Stomach (tissue), 4 donors: ENCODE data around the gene NCAPD3.

Experiments used
- EP300 ChIP-seq: sonication (generic); formaldehyde crosslinking; IDR thresholded peaks from one replicate; pipeline ENCODE4 v1.6.1; 2017; ENCODE audit warnings: antibody characterized with exemption
- POLR2A ChIP-seq, 4 donors: fragments of 450-650 bp; IDR thresholded peaks; one replicate each; pipeline ENCODE4 v1.6.1; 2016; ENCODE audit warnings: antibody characterized with exemption in 4 of 4, control low read depth in 2 of 4, mild to moderate bottlenecking in 1 of 4, moderate library complexity in 1 of 4
- POLR2AphosphoS5 ChIP-seq, 3 donors: sonication (generic); formaldehyde crosslinking; IDR thresholded peaks; one replicate each; pipeline ENCODE4 v1.6.1; 2016; ENCODE audit warnings: antibody characterized with exemption in 3 of 3
- TF ChIP-seq, protein P1 (sequence below), 7 experiments: fragments of 450-650 bp in 4 of 7; fragments of 200-600 bp in 3 of 7; sonication (generic) in 3 of 7; IDR thresholded peaks; one replicate each; pipeline ENCODE4 v1.5.1; 2016 to 2019; ENCODE audit warnings: antibody characterized with exemption in 7 of 7, control low read depth in 2 of 7, mild to moderate bottlenecking in 1 of 7

DNA sequence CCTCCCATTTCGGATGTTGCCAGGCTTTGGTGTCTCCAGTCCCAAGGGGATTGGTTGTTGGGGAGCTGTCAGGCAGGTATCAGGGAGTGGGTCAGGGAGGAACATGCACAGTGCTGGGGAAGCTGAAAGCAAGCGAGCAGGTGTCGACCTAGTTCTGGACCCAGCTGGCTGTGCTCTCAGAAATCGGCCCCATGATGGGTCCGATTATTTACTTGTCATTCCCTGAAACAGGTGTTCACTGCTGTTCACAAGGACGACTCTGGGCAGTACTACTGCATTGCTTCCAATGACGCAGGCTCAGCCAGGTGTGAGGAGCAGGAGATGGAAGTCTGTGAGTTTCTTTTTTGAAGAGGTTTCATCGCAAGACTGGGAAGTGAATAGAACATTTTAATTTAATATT lies 78.1 kb downstream of the NCAPD3 start:
- TF ChIP-seq POLR2AphosphoS5 (IDR thresholded peaks at IDR 0.05) (no peak), POLR2A (IDR thresholded peaks at IDR 0.05) (no peak), EP300 (no peak)
- TF ChIP-seq, protein P1, sequence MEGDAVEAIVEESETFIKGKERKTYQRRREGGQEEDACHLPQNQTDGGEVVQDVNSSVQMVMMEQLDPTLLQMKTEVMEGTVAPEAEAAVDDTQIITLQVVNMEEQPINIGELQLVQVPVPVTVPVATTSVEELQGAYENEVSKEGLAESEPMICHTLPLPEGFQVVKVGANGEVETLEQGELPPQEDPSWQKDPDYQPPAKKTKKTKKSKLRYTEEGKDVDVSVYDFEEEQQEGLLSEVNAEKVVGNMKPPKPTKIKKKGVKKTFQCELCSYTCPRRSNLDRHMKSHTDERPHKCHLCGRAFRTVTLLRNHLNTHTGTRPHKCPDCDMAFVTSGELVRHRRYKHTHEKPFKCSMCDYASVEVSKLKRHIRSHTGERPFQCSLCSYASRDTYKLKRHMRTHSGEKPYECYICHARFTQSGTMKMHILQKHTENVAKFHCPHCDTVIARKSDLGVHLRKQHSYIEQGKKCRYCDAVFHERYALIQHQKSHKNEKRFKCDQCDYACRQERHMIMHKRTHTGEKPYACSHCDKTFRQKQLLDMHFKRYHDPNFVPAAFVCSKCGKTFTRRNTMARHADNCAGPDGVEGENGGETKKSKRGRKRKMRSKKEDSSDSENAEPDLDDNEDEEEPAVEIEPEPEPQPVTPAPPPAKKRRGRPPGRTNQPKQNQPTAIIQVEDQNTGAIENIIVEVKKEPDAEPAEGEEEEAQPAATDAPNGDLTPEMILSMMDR (IDR thresholded peaks at IDR 0.05), result no peak
